ENCODE measurements around the gene KSR1. TPM values are rescaled to one million over a fixed set of nuclear protein-coding genes. Genes with fewer than 3 reads are reported as not detected.

KSR1 gene
- total RNA-seq, 6 experiments from 2014 or later: 1.9 to 4.9 (median 3.6) TPM

GRCh38 chr17:27575912-27576252 lies 119.6 kb downstream of the KSR1 start:
- TF ChIP-seq CTCF (IDR thresholded peaks at IDR 0.05): no peak
- Mint-ChIP-seq H3K4me3 (no peak overlapping the region), H3K9me3 (no peaks in the 10 kb centered on the region), H3K36me3 (ENCODE audit: low read depth) (no peaks in the 10 kb centered on the region), H3K27ac (no peak overlapping the region), H3K4me1 (ENCODE audit: low read depth) (peaks cover 51% of the 10 kb centered on the region), H3K27me3 (ENCODE audit: insufficient read depth) (no peaks in the 10 kb centered on the region)
- no peak for DNase-seq

GRCh38 chr17:27576477-27577083 lies 120.3 kb downstream of the KSR1 start:
- DNase-seq: peak; percentile 6
- H3K9me3 Mint-ChIP-seq: no peaks in the 10 kb centered on the region
- H3K36me3 Mint-ChIP-seq (ENCODE audit: low read depth): no peaks in the 10 kb centered on the region
- no peak for TF ChIP-seq CTCF (IDR thresholded peaks at IDR 0.05)
- peaks cover 51% of the 10 kb centered on the region for H3K4me1 Mint-ChIP-seq (ENCODE audit: low read depth)
- peak overlapping the region; percentile 35; the same call in 1 of the 2 replicates for H3K4me3 Mint-ChIP-seq
- peak overlapping the region; percentile 64; the same call in 1 of the 2 replicates for H3K27ac Mint-ChIP-seq
- H3K27me3 Mint-ChIP-seq (ENCODE audit: insufficient read depth): no peaks in the 10 kb centered on the region

GRCh38 chr17:27577121-27577761 lies 121.0 kb downstream of the KSR1 start:
- TF ChIP-seq CTCF (IDR thresholded peaks at IDR 0.05): no peak
- H3K27me3 Mint-ChIP-seq (ENCODE audit: insufficient read depth): no peaks in the 10 kb centered on the region
- no peaks in the 10 kb centered on the region for H3K9me3 Mint-ChIP-seq
- H3K4me1 Mint-ChIP-seq (ENCODE audit: low read depth): peaks cover 48% of the 10 kb centered on the region
- H3K27ac Mint-ChIP-seq: peak overlapping the region; percentile 64; the same call in 1 of the 2 replicates
- H3K4me3 Mint-ChIP-seq: peak overlapping the region; percentile 35; the same call in 1 of the 2 replicates
- peak; percentile 41 for DNase-seq
- H3K36me3 Mint-ChIP-seq (ENCODE audit: low read depth): no peaks in the 10 kb centered on the region

GRCh38 chr17:27577884-27578717 lies 121.9 kb downstream of the KSR1 start:
- Mint-ChIP-seq H3K4me3 (no peak overlapping the region), H3K4me1 (ENCODE audit: low read depth) (peaks cover 39% of the 10 kb centered on the region), H3K27me3 (ENCODE audit: insufficient read depth) (no peaks in the 10 kb centered on the region), H3K27ac (no peak overlapping the region; the same call in 1 of the 2 replicates), H3K36me3 (ENCODE audit: low read depth) (no peaks in the 10 kb centered on the region), H3K9me3 (no peaks in the 10 kb centered on the region)
- DNase-seq: no peak
- no peak for TF ChIP-seq CTCF (IDR thresholded peaks at IDR 0.05)

- no peaks in the 10 kb centered on the region for H3K27me3 Mint-ChIP-seq (ENCODE audit: insufficient read depth)
- no peak for DNase-seq
- peaks cover 33% of the 10 kb centered on the region for H3K4me1 Mint-ChIP-seq (ENCODE audit: low read depth)
- no peak overlapping the region for H3K27ac Mint-ChIP-seq
- no peak for TF ChIP-seq CTCF (IDR thresholded peaks at IDR 0.05)
- no peaks in the 10 kb centered on the region for H3K36me3 Mint-ChIP-seq (ENCODE audit: low read depth)
- no peaks in the 10 kb centered on the region for H3K9me3 Mint-ChIP-seq
- no peak overlapping the region for H3K4me3 Mint-ChIP-seq
These were observed 122.5 kb downstream of the KSR1 start for GRCh38 chr17:27578718-27579085.
